Gastrocnemius medialis (tissue), 4 donors: ENCODE measurements around the gene FCER2. TPM values are rescaled to one million over a fixed set of nuclear protein-coding genes. Genes with fewer than 3 reads are reported as not detected.

Experiments
- ATAC-seq, 2 donors: fragments of 150-250 bp; one replicate each; pipeline ENCODE4 v1.9.1; 2016
- DNase-seq, 2 donors: peaks; one replicate each; pipeline ENCODE4 v3.0.0-alpha.2; 2019
- H3K27ac ChIP-seq, 4 donors: fragments of 200-600 bp; sonication (generic); 1 replicate in 1 of 4; 2 replicates in 3 of 4; pipeline ENCODE4 v1.5.1; 2016 to 2018; ENCODE audit warnings: mild to moderate bottlenecking in 2 of 4, moderate library complexity in 1 of 4
- H3K27me3 ChIP-seq, 3 donors: fragments of 200-600 bp; sonication (generic) in 2 of 3; 1 replicate in 1 of 3; 2 replicates in 2 of 3; pipeline versions ENCODE4 v1.5.1 to v1.6.0; 2016 to 2019; ENCODE audit warnings: mild to moderate bottlenecking in 1 of 3, moderate library complexity in 1 of 3
- H3K36me3 ChIP-seq, 2 donors: fragments of 200-600 bp; sonication (generic) in 1 of 2; one replicate each; pipeline ENCODE4 v1.5.1; 2017 to 2018
- H3K4me1 ChIP-seq, 2 donors: fragments of 200-600 bp; sonication (generic) in 1 of 2; one replicate each; pipeline ENCODE4 v1.5.1; 2016 to 2017; ENCODE audit warnings: mild to moderate bottlenecking in 2 of 2
- H3K4me3 ChIP-seq, 4 donors: fragments of 200-600 bp; sonication (generic) in 3 of 4; 1 replicate in 1 of 4; 2 replicates in 3 of 4; pipeline ENCODE4 v1.5.1; 2016 to 2019; ENCODE audit warnings: mild to moderate bottlenecking in 2 of 4
- H3K9me3 ChIP-seq, 3 donors: fragments of 200-600 bp; sonication (generic) in 2 of 3; 1 replicate in 1 of 3; 2 replicates in 2 of 3; pipeline ENCODE4 v1.5.1; 2016 to 2019
- CTCF ChIP-seq, 5 experiments: fragments of 450-650 bp in 3 of 5; fragments of 200-600 bp in 2 of 5; sonication (generic) in 2 of 5; IDR thresholded peaks in 4 of 5; conservative IDR thresholded peaks in 1 of 5; 1 replicate in 4 of 5; 2 replicates in 1 of 5; pipeline ENCODE4 v1.5.1; 2016 to 2019; ENCODE audit warnings: antibody characterized with exemption in 5 of 5, mild to moderate bottlenecking in 3 of 5, moderate library complexity in 3 of 5
- POLR2A ChIP-seq, 2 donors: fragments of 450-650 bp; IDR thresholded peaks; one replicate each; pipeline ENCODE4 v1.6.1; 2017; ENCODE audit warnings: antibody characterized with exemption in 2 of 2, mild to moderate bottlenecking in 2 of 2, moderate library complexity in 2 of 2
- in situ Hi-C, 4 donors: fragments of 200-750 bp; cut with MboI; loops; one replicate each; pipeline versions ENCODE4 v1.15.0 to v1.8.0; 2017; ENCODE audit warnings: low sequenced_read_pairs in 4 of 4
- intact Hi-C: fragments of 100-400 bp; cut with DNase I; formaldehyde crosslinking; loops from one replicate; pipeline ENCODE4 v1.15.1; 2023; ENCODE audit warnings: low total_unique reads
- total RNA-seq, 4 donors: library from RNA; depleted of rRNA; stranded (reverse); fragments of >200 nt; gene quantifications; one replicate each; pipeline versions ENCODE4 v1.1.0 to v1.2.3, GENCODE V29; 2016

The FCER2 gene
- total RNA-seq, 4 donors from 2014 or later: not detected

- Histone ChIP-seq H3K4me3 (no peak overlapping the region), H3K27ac (peak overlapping the region in 1 of 4 donors; percentile 7)
Observed at GRCh38 chr19:7706188-7706954, 4.4 kb upstream of the FCER2 start.

GRCh38 chr19:7705387-7706187 is 3.7 kb upstream of the FCER2 start:
- intact Hi-C loops: no loop called here
- no peaks in the 10 kb centered on the region for H3K9me3 ChIP-seq
- H3K36me3 ChIP-seq: no peaks in the 10 kb centered on the region
- in situ Hi-C loops: no loop called here
- TF ChIP-seq POLR2A (IDR thresholded peaks at IDR 0.05) (no peak), CTCF (IDR thresholded peaks at IDR 0.05 in 4 of 5, conservative IDR thresholded peaks at IDR 0.05 in 1 of 5) (no peak)
- peaks cover 0 to 8% (median 3%) of the 10 kb centered on the region in 3 donors for H3K27me3 ChIP-seq
- peak overlapping the region in 1 of 4 donors; percentile 7 for H3K27ac ChIP-seq
- H3K4me3 ChIP-seq: no peak overlapping the region
- H3K4me1 ChIP-seq: no peaks in the 10 kb centered on the region
- DNase-seq: peak; percentile 20 to 37
- no peak for ATAC-seq

More at GRCh38 chr19:7706188-7706954, 4.4 kb upstream of the FCER2 start:
- in situ Hi-C loops (no loop called here), intact Hi-C loops (no loop called here)
- Histone ChIP-seq H3K9me3 (no peaks in the 10 kb centered on the region), H3K27me3 (peaks cover 0 to under 1% (median 0%) of the 10 kb centered on the region in 3 donors), H3K36me3 (no peaks in the 10 kb centered on the region), H3K4me1 (no peaks in the 10 kb centered on the region)
- DNase-seq (no peak), ATAC-seq (no peak)
- no peak for TF ChIP-seq CTCF (IDR thresholded peaks at IDR 0.05 in 4 of 5, conservative IDR thresholded peaks at IDR 0.05 in 1 of 5)
- no peak for TF ChIP-seq POLR2A (IDR thresholded peaks at IDR 0.05)

- no peak for ATAC-seq
- Histone ChIP-seq H3K9me3 (no peaks in the 10 kb centered on the region), H3K36me3 (no peaks in the 10 kb centered on the region), H3K4me1 (no peaks in the 10 kb centered on the region), H3K4me3 (no peak overlapping the region), H3K27me3 (peaks cover 0 to 8% (median 3%) of the 10 kb centered on the region in 3 donors), H3K27ac (no peak overlapping the region)
- DNase-seq: no peak
- intact Hi-C loops: no loop called here
- TF ChIP-seq CTCF (IDR thresholded peaks at IDR 0.05 in 4 of 5, conservative IDR thresholded peaks at IDR 0.05 in 1 of 5) (no peak), POLR2A (IDR thresholded peaks at IDR 0.05) (no peak)
- in situ Hi-C loops: no loop called here
Observed at GRCh38 chr19:7704280-7705060, 2.5 kb upstream of the FCER2 start.

GRCh38 chr19:7703332-7703731 is 1.4 kb upstream of the FCER2 start:
- TF ChIP-seq CTCF (IDR thresholded peaks at IDR 0.05 in 4 of 5, conservative IDR thresholded peaks at IDR 0.05 in 1 of 5) (no peak), POLR2A (IDR thresholded peaks at IDR 0.05) (no peak)
- no peaks in the 10 kb centered on the region for H3K36me3 ChIP-seq
- H3K27ac ChIP-seq: no peak overlapping the region
- in situ Hi-C loops (no loop called here), intact Hi-C loops (no loop called here)
- no peaks in the 10 kb centered on the region for H3K4me1 ChIP-seq
- no peak for ATAC-seq
- H3K4me3 ChIP-seq: no peak overlapping the region
- DNase-seq: no peak
- H3K9me3 ChIP-seq: no peaks in the 10 kb centered on the region
- H3K27me3 ChIP-seq: peaks cover 0 to 9% (median 5%) of the 10 kb centered on the region in 3 donors
